Neutrophil (primary cell): ENCODE data around the gene CRABP1.

Source experiments
- H3K27ac ChIP-seq: fragments of 200-600 bp; sonication (generic); 2 replicates; pipeline ENCODE4 v1.5.1; 2016; ENCODE audit warnings: mild to moderate bottlenecking, moderate library complexity
- H3K27me3 ChIP-seq: fragments of 200-600 bp; sonication (generic); 2 replicates; pipeline ENCODE4 v1.6.0; 2016; ENCODE audit warnings: mild to moderate bottlenecking
- H3K36me3 ChIP-seq: fragments of 200-600 bp; sonication (generic); 2 replicates; pipeline ENCODE4 v1.5.1; 2017
- H3K4me1 ChIP-seq, 2 experiments: fragments of 200-600 bp in 1 of 2; sonication (generic) in 1 of 2; 1 replicate in 1 of 2; 2 replicates in 1 of 2; pipeline versions ENCODE4 v1.5.1 to v1.6.1; 2013 to 2016; ENCODE audit warnings: low read depth in 1 of 2, low read length in 1 of 2, mild to moderate bottlenecking in 1 of 2, moderate library complexity in 1 of 2; ENCODE audit not compliant: control insufficient read depth in 1 of 2, insufficient read depth in 1 of 2
- H3K4me3 ChIP-seq, 2 experiments: fragments of 200-600 bp in 1 of 2; sonication (generic) in 1 of 2; 1 replicate in 1 of 2; 2 replicates in 1 of 2; pipeline ENCODE4 v1.5.1; 2013 to 2016; ENCODE audit warnings: low read depth in 1 of 2, low read length in 1 of 2, mild to moderate bottlenecking in 1 of 2, moderate library complexity in 1 of 2
- H3K9me3 ChIP-seq: fragments of 200-600 bp; sonication (generic); 2 replicates; pipeline ENCODE4 v1.5.1; 2016
- CTCF ChIP-seq: fragments of 200-600 bp; sonication (generic); IDR thresholded peaks from 2 replicates; pipeline ENCODE4 v1.5.1; 2016; ENCODE audit warnings: antibody characterized with exemption

The CRABP1 gene

GRCh38 chr15:78362716-78363380 is 22.7 kb downstream of the CRABP1 start:
- H3K4me1 ChIP-seq = peaks cover 0 to 6% of the 10 kb centered on the region in 2 experiments
- peaks cover 3% of the 10 kb centered on the region for H3K27me3 ChIP-seq
- no peak for TF ChIP-seq CTCF
- H3K9me3 ChIP-seq = no peaks in the 10 kb centered on the region
- H3K4me3 ChIP-seq = no peak overlapping the region
- no peaks in the 10 kb centered on the region for H3K36me3 ChIP-seq
- H3K27ac ChIP-seq = no peak overlapping the region

- peaks cover 0 to 6% of the 10 kb centered on the region in 2 experiments for H3K4me1 ChIP-seq
- H3K36me3 ChIP-seq = no peaks in the 10 kb centered on the region
- TF ChIP-seq CTCF = no peak
- peaks cover 6% of the 10 kb centered on the region for H3K27me3 ChIP-seq
- H3K27ac ChIP-seq = no peak overlapping the region
- H3K4me3 ChIP-seq = no peak overlapping the region
- H3K9me3 ChIP-seq = no peaks in the 10 kb centered on the region
Observed at GRCh38 chr15:78363381-78363734, 23.2 kb downstream of the CRABP1 start.

- Histone ChIP-seq H3K4me1 (peaks cover 0 to 6% of the 10 kb centered on the region in 2 experiments), H3K9me3 (no peaks in the 10 kb centered on the region), H3K36me3 (no peaks in the 10 kb centered on the region), H3K4me3 (no peak overlapping the region), H3K27me3 (peaks cover 9% of the 10 kb centered on the region), H3K27ac (no peak overlapping the region)
- no peak for TF ChIP-seq CTCF
Observed at GRCh38 chr15:78364233-78364632, 24.1 kb downstream of the CRABP1 start.

- peaks cover 9% of the 10 kb centered on the region for H3K27me3 ChIP-seq
- H3K4me3 ChIP-seq = no peak overlapping the region
- H3K9me3 ChIP-seq = no peaks in the 10 kb centered on the region
- no peak overlapping the region for H3K27ac ChIP-seq
- peaks cover 0 to 6% of the 10 kb centered on the region in 2 experiments for H3K4me1 ChIP-seq
- H3K36me3 ChIP-seq = no peaks in the 10 kb centered on the region
- no peak for TF ChIP-seq CTCF
Observed at GRCh38 chr15:78365917-78366316, 25.8 kb downstream of the CRABP1 start.

GRCh38 chr15:78366342-78366741 is 26.2 kb downstream of the CRABP1 start:
- Histone ChIP-seq H3K27me3 (peaks cover 9% of the 10 kb centered on the region), H3K36me3 (no peaks in the 10 kb centered on the region), H3K4me3 (no peak overlapping the region), H3K4me1 (peaks cover 0 to 1% of the 10 kb centered on the region in 2 experiments), H3K27ac (no peak overlapping the region), H3K9me3 (no peaks in the 10 kb centered on the region)
- no peak for TF ChIP-seq CTCF
